Measurements from ENCODE around the gene ODF2. TPM values are rescaled to one million over a fixed set of nuclear protein-coding genes. Genes with fewer than 3 reads are reported as not detected.

ODF2 gene
- total and polyA plus RNA-seq, 2 of the 8 experiments (the other 6 are each of a cell fraction or from before 2014, with no cell fraction given): 5.6 to 17.9 TPM

GRCh38 chr9:128504485-128505413, 48.9 kb downstream of the ODF2 start, which contains the start of gene GLE1 (continued):
- TF ChIP-seq NRF1 (IDR thresholded peaks at IDR 0.05; ENCODE audit: low read depth, low read length) (peak; percentile 78), POLR2A (IDR thresholded peaks at IDR 0.05; ENCODE audit: control extremely low read depth in 1 of 2, low read depth in 2 of 2, low read length in 2 of 2) (peak in 1 of 2 experiments; percentile 61; a peak in 2 of 3 replicates), SAP30 (IDR thresholded peaks at IDR 0.05; ENCODE audit: insufficient read depth, insufficient replicate concordance, low read length) (peak; percentile 83), E2F6 (IDR thresholded peaks at IDR 0.05) (peak; percentile 90), GABPA (IDR thresholded peaks at IDR 0.05; ENCODE audit: borderline replicate concordance, insufficient read depth, low read length) (no peak), BACH1 (IDR thresholded peaks at IDR 0.05; ENCODE audit: low read length) (0 out of 2 replicates have a peak, but pooled peaks have one; percentile 9), YY1 (IDR thresholded peaks at IDR 0.05; ENCODE audit: low read depth, low read length) (no peak)

All from H1 (cell line).